Nephron (organoid): Measurements from ENCODE around the gene ATP5F1B.

Experiments
- H3K27ac Mint-ChIP-seq, 3 experiments: 2 replicates each; pipeline ENCODE4 v1.8.0; 2020; ENCODE audit warnings: mixed read lengths in 3 of 3, mild to moderate bottlenecking in 2 of 3, moderate library complexity in 1 of 3
- H3K27me3 Mint-ChIP-seq: 2 replicates; pipeline ENCODE4 v1.8.0; 2021; ENCODE audit warnings: low read depth, mild to moderate bottlenecking, moderate library complexity, mixed read lengths
- H3K36me3 Mint-ChIP-seq: 2 replicates; pipeline ENCODE4 v1.8.0; 2020; ENCODE audit warnings: low read depth, mixed read lengths
- H3K4me1 Mint-ChIP-seq: 2 replicates; pipeline ENCODE4 v1.8.0; 2020; ENCODE audit warnings: mixed read lengths
- H3K4me3 Mint-ChIP-seq, 3 experiments: 2 replicates each; pipeline ENCODE4 v1.8.0; 2020; ENCODE audit warnings: mild to moderate bottlenecking in 3 of 3, mixed read lengths in 3 of 3, moderate library complexity in 2 of 3
- H3K9me3 Mint-ChIP-seq: 2 replicates; pipeline ENCODE4 v1.8.0; 2020; ENCODE audit warnings: mixed read lengths
- CTCF ChIP-seq, 3 experiments: fragments of 200-600 bp; sonication (generic); IDR thresholded peaks; one replicate each; pipeline ENCODE4 v1.5.0; 2021; ENCODE audit warnings: antibody characterized with exemption in 3 of 3; ENCODE audit not compliant: unreplicated experiment in 3 of 3

Gene ATP5F1B

GRCh38 chr12:56631790-56632700 is 13.7 kb downstream of the ATP5F1B start:
- H3K4me3 Mint-ChIP-seq: peak overlapping the region; percentile 88 to 99 (median 96)
- H3K4me1 Mint-ChIP-seq: peaks cover 64% of the 10 kb centered on the region
- no peaks in the 10 kb centered on the region for H3K27me3 Mint-ChIP-seq
- H3K9me3 Mint-ChIP-seq: no peaks in the 10 kb centered on the region
- no peak for TF ChIP-seq CTCF (IDR thresholded peaks at IDR 0.05; ENCODE audit: unreplicated experiment in 3 of 3)
- peak overlapping the region; percentile 49 to 98 (median 95) for H3K27ac Mint-ChIP-seq
- H3K36me3 Mint-ChIP-seq: peaks cover 9% of the 10 kb centered on the region

GRCh38 chr12:56630180-56630632 is 15.6 kb downstream of the ATP5F1B start, which contains the start of gene BAZ2A:
BAZ2A (minus strand) TSS chr12:56630326; CDS start chr12:56617530, 12,796 bp downstream.
- peaks cover 14% of the 10 kb centered on the region for H3K36me3 Mint-ChIP-seq
- peak within 1 kb of the TSS; percentile 88 to 99 (median 96) for H3K4me3 Mint-ChIP-seq
- H3K27me3 Mint-ChIP-seq: no peaks in the 10 kb centered on the region
- TF ChIP-seq CTCF (IDR thresholded peaks at IDR 0.05; ENCODE audit: unreplicated experiment in 3 of 3): no peak
- H3K9me3 Mint-ChIP-seq: no peaks in the 10 kb centered on the region
- peaks cover 50% of the 10 kb centered on the region for H3K4me1 Mint-ChIP-seq
- H3K27ac Mint-ChIP-seq: peak within 1 kb of the TSS; percentile 79 to 92 (median 87)

GRCh38 chr12:56629459-56630179 is 16.2 kb downstream of the ATP5F1B start:
- no peaks in the 10 kb centered on the region for H3K27me3 Mint-ChIP-seq
- no peak for TF ChIP-seq CTCF (IDR thresholded peaks at IDR 0.05; ENCODE audit: unreplicated experiment in 3 of 3)
- H3K36me3 Mint-ChIP-seq: peaks cover 14% of the 10 kb centered on the region
- H3K4me3 Mint-ChIP-seq: peak overlapping the region; percentile 88 to 99 (median 96)
- peaks cover 45% of the 10 kb centered on the region for H3K4me1 Mint-ChIP-seq
- H3K9me3 Mint-ChIP-seq: no peaks in the 10 kb centered on the region
- H3K27ac Mint-ChIP-seq: peak overlapping the region; percentile 79 to 92 (median 87)

- Mint-ChIP-seq H3K27ac (peak overlapping the region; percentile 79 to 92 (median 87)), H3K4me3 (peak overlapping the region; percentile 88 to 99 (median 96)), H3K36me3 (peaks cover 22% of the 10 kb centered on the region), H3K4me1 (peaks cover 42% of the 10 kb centered on the region), H3K9me3 (no peaks in the 10 kb centered on the region), H3K27me3 (no peaks in the 10 kb centered on the region)
- TF ChIP-seq CTCF (IDR thresholded peaks at IDR 0.05; ENCODE audit: unreplicated experiment in 3 of 3): no peak
Observed at GRCh38 chr12:56628671-56629458, 16.9 kb downstream of the ATP5F1B start.

- Mint-ChIP-seq H3K9me3 (no peaks in the 10 kb centered on the region), H3K27me3 (no peaks in the 10 kb centered on the region), H3K27ac (no peak overlapping the region), H3K4me1 (peaks cover 31% of the 10 kb centered on the region), H3K4me3 (peak overlapping the region in 2 of 3 experiments; percentile 8 to 25), H3K36me3 (peaks cover 34% of the 10 kb centered on the region)
- TF ChIP-seq CTCF (IDR thresholded peaks at IDR 0.05; ENCODE audit: unreplicated experiment in 3 of 3): no peak
Observed at GRCh38 chr12:56626701-56627100, 19.1 kb downstream of the ATP5F1B start.
